Tibial artery (tissue), 4 donors: ENCODE data around the gene KLHDC7A.

ENCODE experiments used
- DNase-seq, 2 donors: peaks; one replicate each; pipeline ENCODE4 v3.0.0-alpha.2; 2019
- H3K27ac ChIP-seq, 2 donors: fragments of 200-600 bp; sonication (generic) in 1 of 2; 1 replicate in 1 of 2; 2 replicates in 1 of 2; pipeline ENCODE4 v1.5.1; 2018 to 2019; ENCODE audit warnings: mild to moderate bottlenecking in 1 of 2
- H3K27me3 ChIP-seq, 2 donors: fragments of 200-600 bp; sonication (generic) in 1 of 2; one replicate each; pipeline versions ENCODE4 v1.5.1 to v1.6.0; 2016 to 2019
- H3K36me3 ChIP-seq, 3 donors: fragments of 200-600 bp; sonication (generic) in 2 of 3; one replicate each; pipeline ENCODE4 v1.5.1; 2016 to 2019; ENCODE audit warnings: mild to moderate bottlenecking in 2 of 3
- H3K4me1 ChIP-seq, 4 donors: fragments of 200-600 bp; sonication (generic) in 2 of 4; 1 replicate in 3 of 4; 2 replicates in 1 of 4; pipeline ENCODE4 v1.5.1; 2016 to 2019
- H3K4me3 ChIP-seq, 2 donors: fragments of 200-600 bp; sonication (generic) in 1 of 2; 1 replicate in 1 of 2; 2 replicates in 1 of 2; pipeline ENCODE4 v1.5.1; 2018 to 2019; ENCODE audit warnings: mild to moderate bottlenecking in 2 of 2
- H3K9me3 ChIP-seq, 3 donors: fragments of 200-600 bp; sonication (generic) in 1 of 3; one replicate each; pipeline ENCODE4 v1.5.1; 2016 to 2019
- CTCF ChIP-seq, 2 experiments: fragments of 200-600 bp in 1 of 2; fragments of 450-650 bp in 1 of 2; IDR thresholded peaks; one replicate each; pipeline ENCODE4 v1.5.1; 2017 to 2019; ENCODE audit warnings: antibody characterized with exemption in 2 of 2, mild to moderate bottlenecking in 1 of 2, moderate library complexity in 1 of 2
- intact Hi-C: fragments of 100-400 bp; cut with DNase I; formaldehyde crosslinking; loops from one replicate; pipeline ENCODE4 v1.15.0; 2023; ENCODE audit warnings: low total_unique reads

Gene KLHDC7A

GRCh38 chr1:18501833-18502232 is 21.1 kb downstream of the KLHDC7A start:
- H3K27me3 ChIP-seq = peaks cover 0 to 24% of the 10 kb centered on the region in 2 donors
- TF ChIP-seq CTCF (IDR thresholded peaks at IDR 0.05) = no peak
- intact Hi-C loops = no loop called here
- H3K4me3 ChIP-seq = no peak overlapping the region
- no peaks in the 10 kb centered on the region for H3K36me3 ChIP-seq
- no peaks in the 10 kb centered on the region for H3K4me1 ChIP-seq
- no peak for DNase-seq
- no peaks in the 10 kb centered on the region for H3K9me3 ChIP-seq
- H3K27ac ChIP-seq = no peak overlapping the region

- Histone ChIP-seq H3K4me3 (no peak overlapping the region), H3K4me1 (no peaks in the 10 kb centered on the region), H3K36me3 (no peaks in the 10 kb centered on the region), H3K27me3 (peaks cover 0 to 17% of the 10 kb centered on the region in 2 donors), H3K27ac (no peak overlapping the region), H3K9me3 (peaks cover 0 to 5% (median 0%) of the 10 kb centered on the region in 3 donors)
- TF ChIP-seq CTCF (IDR thresholded peaks at IDR 0.05) = no peak
- intact Hi-C loops = no loop called here
- DNase-seq = no peak
These were observed 23.9 kb downstream of the KLHDC7A start for GRCh38 chr1:18504609-18505008.

GRCh38 chr1:18505666-18506065 is 24.9 kb downstream of the KLHDC7A start:
- no peaks in the 10 kb centered on the region for H3K36me3 ChIP-seq
- TF ChIP-seq CTCF (IDR thresholded peaks at IDR 0.05) = no peak
- H3K4me1 ChIP-seq = no peaks in the 10 kb centered on the region
- intact Hi-C loops = no loop called here
- peaks cover 0 to 17% of the 10 kb centered on the region in 2 donors for H3K27me3 ChIP-seq
- peaks cover 0 to 5% (median 0%) of the 10 kb centered on the region in 3 donors for H3K9me3 ChIP-seq
- DNase-seq = no peak
- no peak overlapping the region for H3K4me3 ChIP-seq
- no peak overlapping the region for H3K27ac ChIP-seq

- Histone ChIP-seq H3K27ac (no peak overlapping the region), H3K27me3 (peaks cover 0 to 4% of the 10 kb centered on the region in 2 donors), H3K4me1 (no peaks in the 10 kb centered on the region), H3K9me3 (peaks cover 0 to 5% (median 0%) of the 10 kb centered on the region in 3 donors), H3K4me3 (no peak overlapping the region), H3K36me3 (no peaks in the 10 kb centered on the region)
- intact Hi-C loops = no loop called here
- DNase-seq = no peak
- TF ChIP-seq CTCF (IDR thresholded peaks at IDR 0.05) = no peak
These were observed 27.4 kb downstream of the KLHDC7A start for GRCh38 chr1:18508084-18508483.

GRCh38 chr1:18511149-18511873 is 30.6 kb downstream of the KLHDC7A start:
- Histone ChIP-seq H3K36me3 (no peaks in the 10 kb centered on the region), H3K4me1 (no peaks in the 10 kb centered on the region), H3K27ac (no peak overlapping the region), H3K9me3 (peaks cover 0 to 19% (median 17%) of the 10 kb centered on the region in 3 donors), H3K4me3 (no peak overlapping the region), H3K27me3 (peaks cover 0 to 4% of the 10 kb centered on the region in 2 donors)
- no peak for DNase-seq
- no peak for TF ChIP-seq CTCF (IDR thresholded peaks at IDR 0.05)
- intact Hi-C loops = no loop called here

GRCh38 chr1:18511874-18512150 is 31.1 kb downstream of the KLHDC7A start:
- no peak overlapping the region for H3K27ac ChIP-seq
- DNase-seq = no peak
- H3K9me3 ChIP-seq = peaks cover 0 to 24% (median 22%) of the 10 kb centered on the region in 3 donors
- TF ChIP-seq CTCF (IDR thresholded peaks at IDR 0.05) = no peak
- no peaks in the 10 kb centered on the region for H3K36me3 ChIP-seq
- H3K4me1 ChIP-seq = no peaks in the 10 kb centered on the region
- intact Hi-C loops = no loop called here
- no peak overlapping the region for H3K4me3 ChIP-seq
- peaks cover 0 to 4% of the 10 kb centered on the region in 2 donors for H3K27me3 ChIP-seq
